Spinal cord (tissue), 10 donors: ENCODE results near the gene MCM3AP. TPM values are rescaled to one million over a fixed set of nuclear protein-coding genes. Genes with fewer than 3 reads are reported as not detected.
A peak's percentile ranks its signal among the peaks of the same experiment; 100 is the strongest.
"Not testable (repeated sequence)": the region's sequence is repeated elsewhere in the genome, so short reads cannot be mapped to it uniquely, and the experiment has no call there.

Source experiments
- DNase-seq, 6 donors: peaks; one replicate each; pipeline versions ENCODE4 v3.0.0 to v3.0.0-alpha.2; 2013 to 2015; ENCODE audit warnings: low spot score in 6 of 6, low read depth in 4 of 6
- H3K27ac ChIP-seq: one replicate; pipeline ENCODE4 v1.5.1; 2013; ENCODE audit warnings: low read depth, low read length, control low read depth
- H3K27me3 ChIP-seq: one replicate; pipeline ENCODE4 v1.6.1; 2013; ENCODE audit warnings: low read length; ENCODE audit not compliant: control insufficient read depth, insufficient read depth
- H3K36me3 ChIP-seq: one replicate; pipeline ENCODE4 v1.6.1; 2013; ENCODE audit warnings: low read length; ENCODE audit not compliant: control insufficient read depth, insufficient read depth
- H3K4me1 ChIP-seq: one replicate; pipeline ENCODE4 v1.6.1; 2013; ENCODE audit warnings: low read length; ENCODE audit not compliant: control insufficient read depth, insufficient read depth
- H3K4me3 ChIP-seq: one replicate; pipeline ENCODE4 v1.5.1; 2013; ENCODE audit warnings: low read depth, low read length, control low read depth
- H3K9me3 ChIP-seq: one replicate; pipeline ENCODE4 v1.6.1; 2013; ENCODE audit warnings: low read length; ENCODE audit not compliant: control insufficient read depth, insufficient read depth
- WGBS: methylation state at CpG from one replicate; pipeline ENCODE4 v1.1.5; 2013; ENCODE audit warnings: missing lambda C conversion rate; ENCODE audit not compliant: insufficient coverage; 5-methylcytosine and 5-hydroxymethylcytosine counted together
- polyA plus RNA-seq, 2 donors: library from polyadenylated mRNA; unstranded; fragments of 120-200 nt; gene quantifications; one replicate each; pipeline ENCODE4 v1.2.1, GENCODE V29; 2013; ENCODE audit not compliant: insufficient read length in 2 of 2
- total RNA-seq, 2 donors: library from RNA; depleted of rRNA in 1 of 2; stranded (reverse); fragments of 120-200 nt in 1 of 2; fragments of >200 nt in 1 of 2; gene quantifications; one replicate each; pipeline versions ENCODE4 v1.2.3 to v1.2.4, GENCODE V29; 2013 to 2014
- donor health status: healthy.

MCM3AP gene
- total and polyA plus RNA-seq, 4 donors: 62.0 to 80.8 (median 71.2) TPM

DNA sequence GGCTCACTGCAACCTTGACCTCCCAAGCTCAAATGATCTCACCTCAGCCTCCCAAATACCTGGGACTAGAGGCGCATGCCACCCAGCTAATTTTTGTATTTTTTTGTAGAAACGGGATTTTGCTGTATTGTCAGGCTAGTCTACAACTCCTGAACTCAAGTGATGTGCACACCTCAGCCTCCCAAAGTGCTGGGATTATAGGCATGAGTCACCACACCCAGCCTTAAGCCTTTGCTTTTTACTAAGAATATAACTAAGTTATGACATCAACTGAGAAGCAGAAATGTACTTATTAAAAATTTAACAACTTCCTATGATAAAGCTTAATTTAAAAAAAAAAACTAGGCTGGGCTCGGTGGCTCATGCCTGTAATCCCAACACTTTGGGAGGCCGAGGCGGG, 47.9 kb downstream of the MCM3AP start:
- WGBS: 100% methylated on average over 2 of the region's 5 CpGs
- Histone ChIP-seq H3K9me3 (no peaks in the 10 kb centered on the region), H3K4me1 (no peaks in the 10 kb centered on the region), H3K27me3 (no peaks in the 10 kb centered on the region), H3K4me3 (no peak overlapping the region), H3K27ac (no peak overlapping the region), H3K36me3 (peaks cover 35% of the 10 kb centered on the region)
- DNase-seq: no peak

DNA sequence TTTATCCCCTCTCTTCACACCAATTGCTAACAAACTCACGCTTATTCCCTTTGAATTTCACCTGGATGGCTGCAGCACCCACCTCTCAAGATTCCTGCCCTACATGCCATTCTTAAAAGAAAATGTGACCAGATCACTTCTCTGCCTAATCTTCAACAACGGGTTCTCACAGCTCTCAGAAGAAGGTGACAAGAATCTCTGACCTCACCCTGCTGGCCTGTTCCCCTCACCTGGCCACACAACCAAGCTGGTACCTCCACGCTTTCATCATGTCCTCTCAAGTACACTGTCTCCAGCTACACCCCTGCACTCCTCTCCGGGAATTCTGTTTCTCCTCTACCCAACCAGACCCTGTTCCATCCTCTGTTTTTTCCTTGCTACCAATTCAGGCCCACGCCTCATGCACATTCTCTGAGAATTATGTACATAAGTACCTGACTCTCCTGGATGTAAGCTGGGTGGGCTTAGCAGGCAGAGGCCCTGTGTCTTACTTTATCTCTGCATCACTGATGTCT, 50.9 kb downstream of the MCM3AP start:
- no peaks in the 10 kb centered on the region for H3K9me3 ChIP-seq
- H3K4me3 ChIP-seq: no peak overlapping the region
- 98% methylated on average over 5 of the region's 5 CpGs for WGBS
- peaks cover 8% of the 10 kb centered on the region for H3K4me1 ChIP-seq
- peaks cover 24% of the 10 kb centered on the region for H3K36me3 ChIP-seq
- no peaks in the 10 kb centered on the region for H3K27me3 ChIP-seq
- no peak for DNase-seq
- H3K27ac ChIP-seq: no peak overlapping the region

GRCh38 chr21:46229923-46230260, 55.5 kb downstream of the MCM3AP start:
- Histone ChIP-seq H3K27ac (no peak overlapping the region), H3K4me1 (peaks cover 33% of the 10 kb centered on the region), H3K4me3 (peak overlapping the region; percentile 39), H3K9me3 (no peaks in the 10 kb centered on the region), H3K36me3 (peaks cover 11% of the 10 kb centered on the region), H3K27me3 (no peaks in the 10 kb centered on the region)
- no CpG with 5 or more reads among the region's 6 CpGs for WGBS
- DNase-seq: no peak

GRCh38 chr21:46229133-46229922, 56.1 kb downstream of the MCM3AP start:
- DNase-seq: peak in 1 of 6 donors; percentile 19
- peaks cover 38% of the 10 kb centered on the region for H3K4me1 ChIP-seq
- no peaks in the 10 kb centered on the region for H3K9me3 ChIP-seq
- peak overlapping the region; percentile 53 for H3K4me3 ChIP-seq
- peak overlapping the region; percentile 15 for H3K27ac ChIP-seq
- no peaks in the 10 kb centered on the region for H3K27me3 ChIP-seq
- WGBS: 7% methylated on average over 68 of the region's 72 CpGs
- H3K36me3 ChIP-seq: peaks cover 6% of the 10 kb centered on the region

DNA sequence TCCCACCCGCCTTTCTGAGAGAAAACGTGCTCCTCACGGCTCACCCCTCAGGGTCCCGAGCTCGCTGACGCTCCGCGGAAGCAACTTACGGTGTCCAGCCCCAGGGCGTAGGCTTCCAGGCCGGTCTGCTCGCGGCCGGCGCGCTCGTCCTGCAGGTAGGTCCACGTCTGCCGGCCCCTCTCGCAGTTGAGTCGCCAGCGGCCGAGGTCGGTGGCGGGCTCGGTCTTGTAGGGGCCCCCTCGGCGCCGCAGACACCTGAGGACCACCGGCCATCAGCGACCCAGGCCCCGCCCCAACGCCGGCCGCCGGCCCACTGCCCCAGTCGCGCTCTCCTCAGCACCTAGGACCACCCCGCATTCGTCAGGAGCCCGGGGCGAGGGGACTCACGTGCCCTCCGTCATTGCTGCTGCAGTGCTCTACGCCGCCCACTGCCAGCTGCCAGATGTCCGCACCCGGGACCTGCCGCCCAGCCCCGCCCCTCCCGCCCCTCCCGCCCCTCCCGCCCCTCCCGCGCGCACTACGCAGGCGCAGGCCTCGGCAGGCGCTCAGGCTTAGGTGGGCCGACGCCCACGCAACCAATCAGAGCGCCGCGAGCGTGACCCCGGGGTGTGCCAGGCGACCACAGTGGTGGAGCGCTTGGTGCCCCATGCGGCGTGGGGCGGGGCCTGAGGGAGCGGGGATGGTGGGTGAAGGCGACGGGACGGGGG, 56.9 kb downstream of the MCM3AP start, which contains the start of gene LSS:
Gene LSS, minus strand, starts transcription at position 430 of the 707 bp plus-strand sequence. Its CDS starts 29 bp downstream, at position 401.
- peaks cover 38% of the 10 kb centered on the region for H3K4me1 ChIP-seq
- under 1% methylated on average over 55 of the region's 77 CpGs for WGBS

GRCh38 chr21:46227811-46228344, 57.5 kb downstream of the MCM3AP start:
- Histone ChIP-seq H3K27ac (peak overlapping the region; percentile 45), H3K4me3 (peak overlapping the region; percentile 63), H3K27me3 (no peaks in the 10 kb centered on the region), H3K9me3 (no peaks in the 10 kb centered on the region), H3K36me3 (peaks cover 11% of the 10 kb centered on the region), H3K4me1 (peaks cover 38% of the 10 kb centered on the region)
- DNase-seq: peak in 1 of 6 donors; percentile 10
- under 1% methylated on average over 19 of the region's 20 CpGs for WGBS

More for the DNA sequence above, 56.9 kb downstream of the MCM3AP start, which contains the start of gene LSS:
- Histone ChIP-seq H3K9me3 (no peaks in the 10 kb centered on the region), H3K27me3 (no peaks in the 10 kb centered on the region), H3K36me3 (peaks cover 6% of the 10 kb centered on the region), H3K27ac (peak within 1 kb of the TSS; percentile 45), H3K4me3 (peak within 1 kb of the TSS; percentile 63)
- peak; percentile 62 to 99 (median 92) for DNase-seq

DNA sequence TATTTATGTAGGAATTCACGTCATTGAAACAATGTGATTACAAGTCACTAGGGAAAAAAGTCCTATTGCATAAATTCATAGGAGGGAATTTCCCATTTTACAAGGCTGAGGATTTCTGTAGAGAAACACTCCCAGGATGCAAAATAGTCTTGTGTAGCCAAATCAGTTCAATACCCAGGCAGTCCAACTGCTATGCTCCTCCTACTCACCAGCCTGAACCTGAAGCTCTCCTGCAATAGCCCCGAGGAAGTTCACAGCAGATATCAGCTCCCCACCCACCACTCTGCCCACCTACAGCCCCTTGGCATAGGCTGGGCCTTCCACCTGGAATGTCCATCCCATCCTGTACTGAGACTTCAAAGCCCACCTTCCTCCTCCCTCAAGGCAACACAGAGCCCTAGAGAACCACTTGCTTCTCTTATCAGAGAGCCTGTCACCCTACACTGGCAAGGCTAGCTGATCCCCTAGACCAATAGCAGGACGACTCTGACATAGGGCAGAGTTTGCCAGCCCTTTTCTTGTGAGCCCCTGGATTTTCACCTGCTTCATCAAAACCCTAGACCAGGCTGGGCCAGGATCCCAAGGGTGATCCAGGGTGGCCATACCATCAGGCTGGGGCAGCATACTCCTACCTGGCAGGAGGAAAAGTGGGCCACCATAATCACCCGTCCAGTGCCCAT, 58.4 kb downstream of the MCM3AP start:
- peaks cover 38% of the 10 kb centered on the region for H3K4me1 ChIP-seq
- no peak overlapping the region for H3K27ac ChIP-seq
- no peaks in the 10 kb centered on the region for H3K9me3 ChIP-seq
- peak overlapping the region; percentile 63 for H3K4me3 ChIP-seq
- peak in 1 of 6 donors; percentile 5 for DNase-seq
- WGBS: 10% methylated on average over 2 of the region's 4 CpGs
- peaks cover 17% of the 10 kb centered on the region for H3K36me3 ChIP-seq
- H3K27me3 ChIP-seq: no peaks in the 10 kb centered on the region

DNA sequence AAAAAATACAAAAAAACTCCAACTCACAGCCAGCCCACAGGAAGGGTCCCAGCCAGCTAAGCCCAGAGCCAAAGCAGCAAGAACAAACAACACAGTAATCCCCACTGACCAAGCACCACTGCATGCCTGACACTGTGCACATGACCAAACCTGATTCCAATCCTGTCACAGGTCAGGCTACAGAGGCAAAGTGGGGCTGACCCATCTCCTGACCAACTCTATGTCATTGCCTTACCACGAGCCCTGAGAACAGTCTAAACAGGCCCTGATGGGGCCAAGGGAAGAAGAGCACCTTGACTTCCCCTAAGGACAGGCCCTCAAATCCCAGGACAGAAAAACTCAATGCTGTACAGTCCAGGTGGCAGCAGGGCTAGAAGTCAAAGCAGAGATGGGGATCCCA, 59.3 kb downstream of the MCM3AP start:
- peaks cover 38% of the 10 kb centered on the region for H3K4me1 ChIP-seq
- no peak for DNase-seq
- WGBS: no CpG with 5 or more reads among the region's 1 CpG
- H3K4me3 ChIP-seq: no peak overlapping the region
- peaks cover 18% of the 10 kb centered on the region for H3K36me3 ChIP-seq
- no peaks in the 10 kb centered on the region for H3K27me3 ChIP-seq
- H3K9me3 ChIP-seq: no peaks in the 10 kb centered on the region
- no peak overlapping the region for H3K27ac ChIP-seq

DNA sequence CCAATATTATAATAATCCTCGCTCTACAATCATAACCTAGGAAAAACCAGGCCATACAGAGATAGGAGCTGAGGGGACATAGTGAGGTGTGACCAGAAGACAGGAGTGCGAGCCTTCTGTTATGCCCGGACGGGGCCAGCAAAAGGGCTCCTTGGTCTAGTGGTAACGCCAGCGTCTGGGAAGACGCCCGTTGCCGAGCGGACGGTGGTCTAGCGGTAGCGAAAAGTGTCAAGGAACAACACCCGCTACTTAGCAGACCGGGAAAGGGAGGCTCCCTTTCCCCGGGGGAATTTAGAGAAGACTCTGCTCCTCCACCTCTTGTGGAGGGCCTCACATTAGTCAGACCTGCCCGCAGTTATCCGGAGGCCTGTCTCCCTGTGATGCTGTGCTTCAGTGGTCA, 61.8 kb downstream of the MCM3AP start:
- not testable (repeated sequence) for H3K4me3 ChIP-seq, DNase-seq, H3K27me3 ChIP-seq, H3K9me3 ChIP-seq, H3K27ac ChIP-seq
- 89% methylated on average over 6 of the region's 18 CpGs for WGBS
- Histone ChIP-seq H3K4me1 (peaks cover 46% of the 10 kb centered on the region), H3K36me3 (peaks cover 43% of the 10 kb centered on the region)
